Activated naive CD4-positive, alpha-beta T cell (primary cell): ENCODE results near the gene SCGN.

Experiments used
- DNase-seq, 4 experiments: peaks; one replicate each; lab custom pipeline; 2025; lab: John Stamatoyannopoulos, UW

The SCGN gene

DNA sequence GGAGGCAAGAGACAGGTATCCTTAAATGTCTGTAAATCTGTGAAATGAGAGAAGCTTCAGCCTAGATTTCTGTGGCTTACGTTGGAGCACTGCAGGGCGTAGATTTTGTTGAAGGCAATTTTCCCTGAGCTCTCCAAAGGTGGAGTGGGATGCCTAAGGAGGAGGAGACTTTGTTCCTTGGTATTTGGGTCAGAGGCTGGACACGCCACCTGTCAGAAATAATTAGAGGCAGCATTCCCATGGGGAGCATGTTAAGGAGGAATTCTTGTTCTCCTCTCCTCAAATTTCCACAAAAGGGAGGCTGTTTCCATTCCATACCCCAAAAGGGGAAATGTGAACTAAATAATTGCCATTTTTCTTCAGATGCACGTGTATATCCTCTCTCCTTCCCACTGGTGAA lies 11.1 kb upstream of the SCGN start:
- no peak for DNase-seq

DNA sequence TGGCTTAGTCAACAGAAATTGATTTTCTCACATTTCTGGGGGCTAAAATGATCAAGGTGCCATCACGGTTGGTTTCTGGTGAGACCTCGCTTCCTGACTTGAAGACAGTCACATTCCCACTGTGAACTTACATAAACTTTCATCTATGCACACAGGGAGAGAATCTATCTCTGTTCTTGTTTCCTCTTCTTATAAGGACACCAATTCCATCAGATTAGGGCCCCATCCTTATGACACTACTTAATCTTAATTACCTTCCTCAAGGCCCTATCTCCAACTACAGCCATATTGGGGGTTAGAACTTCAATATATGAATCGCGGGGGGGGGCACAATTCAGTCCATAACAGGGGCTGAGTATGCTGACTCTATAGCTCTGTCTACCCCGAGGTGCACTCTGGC lies 10.6 kb upstream of the SCGN start:
- DNase-seq = no peak

DNA sequence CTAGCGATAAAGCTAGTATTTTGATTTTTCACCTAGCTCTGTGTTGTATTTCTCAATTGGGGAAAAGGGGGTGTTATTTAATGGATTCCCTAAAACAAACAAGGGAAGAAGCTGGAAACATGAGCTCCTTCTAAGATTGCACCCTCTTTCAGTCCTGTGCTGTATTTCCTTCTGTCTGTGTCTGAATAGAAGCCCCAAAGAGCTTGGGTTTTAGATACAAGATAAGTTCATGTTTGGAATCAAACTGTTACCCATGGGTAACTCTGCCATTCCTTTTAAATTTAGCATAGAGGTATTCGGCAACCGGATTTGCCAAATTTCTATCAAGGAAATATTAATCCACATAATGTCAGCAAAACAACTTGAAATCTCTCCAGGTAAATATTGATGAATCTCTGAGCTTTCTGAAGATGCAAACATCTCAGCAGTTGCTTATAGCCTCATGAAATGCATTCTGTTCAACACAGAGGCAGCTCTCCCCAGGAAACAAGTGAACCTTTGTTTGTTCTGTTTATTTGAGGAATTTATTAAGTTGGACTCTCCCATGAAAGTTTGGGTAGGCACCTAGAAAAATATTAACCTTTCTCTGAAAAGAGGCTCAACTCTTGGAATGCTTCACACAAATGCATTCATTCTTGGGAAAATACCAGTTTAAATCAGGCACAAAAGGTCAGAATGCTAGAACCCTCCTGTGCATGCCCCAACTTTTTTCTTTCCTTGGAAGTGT lies 9.9 kb upstream of the SCGN start:
- no peak for DNase-seq

DNA sequence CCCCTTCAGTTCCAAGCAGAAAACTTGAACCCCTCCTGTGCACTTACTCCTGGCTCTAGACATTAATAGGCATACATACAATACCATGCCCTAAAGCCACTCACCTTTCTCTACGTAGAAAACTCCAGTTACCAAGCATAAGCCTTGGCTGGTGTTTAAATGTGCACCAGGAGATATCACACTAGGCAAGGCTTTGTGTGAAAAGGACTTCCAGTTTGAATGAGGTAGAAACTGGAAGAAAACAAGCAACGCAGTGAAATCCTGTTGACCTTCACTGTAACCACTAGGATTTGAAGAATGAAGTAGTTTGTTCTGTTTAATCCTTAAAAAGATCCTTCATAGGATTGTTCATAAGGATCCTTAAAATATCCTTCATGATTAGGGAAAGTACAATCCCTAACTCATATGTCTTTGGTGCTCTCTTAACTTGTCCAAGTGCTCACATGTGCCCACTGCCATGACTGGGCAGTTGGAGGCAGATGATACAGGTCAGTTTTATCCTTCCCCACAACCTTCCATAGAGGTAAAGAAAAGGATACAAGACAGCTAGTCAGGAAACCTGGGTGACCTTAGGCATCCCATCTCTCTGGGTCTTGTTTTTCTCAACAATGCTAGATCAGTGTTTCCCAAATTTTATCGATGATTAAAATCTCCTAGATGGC lies 9.2 kb upstream of the SCGN start:
- DNase-seq = no peak

DNA sequence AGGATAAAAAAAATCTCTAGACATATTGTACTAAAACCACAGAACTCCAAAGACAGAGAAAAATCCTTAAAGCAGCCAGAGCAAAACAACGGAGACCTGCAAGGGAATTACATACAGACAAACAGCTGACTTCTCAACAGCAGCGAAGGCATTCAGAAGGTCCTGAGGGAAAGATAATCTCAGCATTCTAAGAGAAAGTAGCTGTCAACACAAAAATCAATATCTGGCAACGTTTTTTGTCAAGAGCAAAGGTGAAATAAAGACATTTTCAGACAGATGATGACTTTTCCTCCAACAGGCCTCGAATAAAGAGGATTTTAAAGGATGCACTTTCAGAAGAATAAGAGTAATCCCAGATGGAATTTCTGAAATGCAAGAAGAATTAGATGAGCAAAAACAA lies 6.1 kb upstream of the SCGN start:
- no peak for DNase-seq

DNA sequence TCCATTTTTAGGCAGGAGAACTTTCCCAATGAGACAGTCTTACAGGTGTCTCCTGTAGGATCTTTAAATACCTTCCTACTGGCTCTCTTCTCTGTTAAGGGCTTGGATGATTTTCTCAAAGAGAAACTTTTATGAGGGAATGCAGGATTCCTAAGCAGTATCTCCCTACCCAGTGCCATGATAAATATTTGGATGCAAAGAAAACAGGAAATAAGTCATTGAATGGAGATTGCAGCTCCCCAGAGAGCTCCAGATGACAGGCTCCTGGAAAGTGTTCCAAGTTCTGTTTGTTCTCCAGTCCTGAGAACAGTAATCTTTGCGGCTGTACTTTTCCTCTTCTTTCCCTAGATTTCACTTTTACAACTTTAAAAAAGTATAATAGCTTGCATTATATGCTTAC lies 2.4 kb upstream of the SCGN start:
- no peak for DNase-seq

DNA sequence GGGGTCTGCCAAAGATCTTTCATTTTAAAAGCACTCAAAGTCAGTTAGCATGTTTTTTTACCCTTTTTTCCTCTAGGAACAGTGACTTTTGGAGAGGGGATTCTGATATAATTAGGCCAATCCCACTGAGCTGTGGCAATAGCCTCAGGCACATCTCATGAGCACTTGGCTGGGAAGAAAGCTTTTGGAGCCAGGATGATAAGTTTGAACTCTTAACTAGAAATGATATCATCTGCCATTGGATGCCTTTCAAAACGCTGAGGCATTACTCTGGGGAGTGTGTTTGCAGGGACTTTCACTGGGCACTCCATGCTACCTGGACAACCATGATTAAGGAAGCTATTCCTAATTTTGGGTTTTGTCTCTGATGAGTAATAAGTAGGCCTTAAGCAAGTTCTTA lies 3.7 kb downstream of the SCGN start:
- no peak for DNase-seq

DNA sequence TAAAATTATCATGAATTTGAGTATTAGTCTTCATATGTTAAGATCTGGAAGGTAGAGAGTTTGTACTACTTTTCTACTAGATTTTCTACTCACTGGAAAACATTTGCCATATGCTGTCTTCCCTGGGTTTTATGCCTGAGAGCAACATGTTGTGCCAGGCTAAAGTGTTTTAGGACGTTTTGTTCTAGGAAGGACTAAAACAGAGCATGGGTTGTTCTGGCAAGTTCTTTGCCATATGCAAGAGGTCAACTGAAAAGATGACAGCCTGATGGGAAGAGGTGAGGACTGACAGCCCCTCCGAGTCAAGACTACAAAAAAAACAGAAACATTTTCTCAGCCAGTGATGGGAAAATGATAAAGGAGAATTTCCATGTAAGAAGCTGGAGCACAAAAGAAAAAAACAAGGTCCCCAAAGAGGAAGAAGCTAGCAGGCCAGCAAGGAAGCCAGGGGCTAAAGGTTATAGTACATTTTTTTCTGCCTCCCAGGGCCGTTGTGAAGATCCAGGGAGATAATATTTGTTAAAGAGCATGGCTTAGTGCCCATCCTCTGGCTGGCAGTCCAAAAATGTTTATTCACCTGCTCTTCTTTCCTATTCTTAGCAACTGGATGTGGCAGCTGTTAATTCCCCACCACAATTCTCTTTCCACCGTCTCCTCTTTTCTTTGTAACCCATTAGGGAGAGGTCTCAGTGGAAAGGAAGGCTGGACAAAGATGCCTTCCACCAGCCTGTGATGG lies 7.8 kb downstream of the SCGN start:
- DNase-seq = no peak

DNA sequence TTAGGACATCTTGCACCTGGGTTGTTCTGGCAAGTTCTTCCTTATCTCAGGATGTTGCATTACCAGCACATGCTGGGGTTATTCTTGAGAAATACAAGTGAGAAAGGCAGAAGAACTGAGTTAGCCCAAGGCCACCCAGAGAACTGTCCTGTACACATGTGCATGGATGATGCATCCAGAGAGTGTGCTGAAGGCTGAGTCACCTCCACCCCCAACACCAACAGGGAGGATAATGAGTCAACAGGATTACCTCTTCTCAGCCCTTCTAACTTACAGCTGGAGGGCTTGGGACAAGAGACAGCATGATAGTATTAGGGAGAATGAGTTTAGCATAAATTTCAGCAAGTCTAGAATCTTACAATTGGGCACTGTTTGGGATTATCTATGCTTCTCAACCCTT lies 8.5 kb downstream of the SCGN start:
- no peak for DNase-seq

DNA sequence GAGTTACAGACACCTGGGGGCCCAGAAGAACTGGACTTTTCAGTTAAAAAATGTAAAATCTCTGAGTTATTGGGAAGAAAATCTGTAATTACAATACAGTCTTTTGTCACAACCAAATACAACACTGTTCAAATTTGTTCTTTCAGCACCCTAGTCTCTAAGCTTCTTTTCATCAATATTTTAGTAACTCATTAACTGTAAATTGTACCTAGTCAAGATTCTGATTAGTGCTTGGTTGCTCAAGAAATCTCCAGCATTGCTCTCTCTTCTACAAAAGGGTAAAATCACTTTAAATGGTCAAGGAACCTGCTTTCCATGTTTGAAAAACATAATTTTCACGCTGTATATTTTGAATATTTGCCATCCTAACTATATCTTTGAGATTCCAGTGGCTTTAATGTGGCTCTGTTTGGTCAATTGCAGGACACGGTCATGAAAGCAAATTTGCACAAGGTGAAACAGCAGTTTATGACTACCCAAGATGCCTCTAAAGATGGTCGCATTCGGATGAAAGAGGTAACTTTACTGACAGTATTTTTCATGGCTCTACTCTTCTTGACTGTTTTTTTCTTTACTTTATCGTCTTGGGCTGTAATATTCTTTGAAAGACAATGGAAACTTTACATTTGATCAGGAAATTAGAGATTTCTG lies 9.2 kb downstream of the SCGN start:
- DNase-seq = no peak

DNA sequence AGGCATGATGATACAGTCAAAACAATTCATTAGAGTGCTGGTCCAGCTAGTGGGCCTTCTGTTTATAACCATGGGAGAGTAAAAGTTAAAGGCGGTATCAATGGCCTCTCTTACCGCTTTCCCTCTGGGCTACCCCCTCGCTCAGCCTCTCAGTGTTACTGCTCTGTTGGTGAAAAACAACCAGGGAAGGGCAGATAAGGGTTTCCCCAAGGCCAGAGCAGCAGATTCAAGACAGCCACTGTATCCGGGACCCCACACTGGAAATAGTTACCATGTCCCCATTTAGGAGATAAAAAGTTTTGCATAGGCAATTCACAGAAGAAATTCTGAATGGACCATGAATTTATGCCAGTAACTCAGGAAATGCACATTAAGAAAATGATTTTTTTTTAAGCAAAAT lies 13.4 kb downstream of the SCGN start:
- DNase-seq = no peak

DNA sequence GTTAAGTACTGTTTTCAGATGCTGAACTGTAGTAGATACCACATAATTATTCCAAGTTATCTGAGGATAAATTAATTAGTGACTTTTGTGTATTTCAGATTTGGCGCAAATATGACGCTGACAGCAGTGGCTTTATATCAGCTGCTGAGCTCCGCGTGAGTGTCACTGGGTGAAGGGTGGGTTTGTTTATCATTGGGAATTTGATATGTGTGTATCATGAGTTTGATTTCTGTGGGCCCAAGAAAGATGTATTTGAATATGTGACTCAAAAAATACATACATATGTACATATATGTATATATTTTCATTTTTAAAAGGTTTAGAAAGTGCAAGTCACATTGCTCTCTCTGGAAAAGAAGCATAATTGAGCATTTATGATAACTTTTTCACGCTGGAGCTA lies 17.4 kb downstream of the SCGN start:
- no peak for DNase-seq

DNA sequence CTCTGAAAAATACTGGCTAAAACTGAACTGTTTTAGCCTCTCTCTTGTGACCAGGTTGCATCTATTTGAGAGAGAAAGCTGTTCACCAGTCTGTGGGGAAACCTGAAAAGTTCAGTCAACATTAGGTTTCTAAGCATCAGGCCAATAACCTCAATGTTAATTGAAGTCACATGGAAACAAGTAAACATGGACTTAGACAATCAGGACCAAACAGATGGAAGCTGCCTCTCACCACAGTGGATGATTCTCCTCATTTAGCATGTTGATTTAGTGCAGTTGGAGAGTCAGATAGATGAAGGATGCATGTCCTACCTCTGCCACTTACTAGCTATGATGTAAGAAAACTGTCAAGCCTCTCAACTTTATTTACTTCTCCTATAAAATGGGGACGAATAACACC lies 18.2 kb downstream of the SCGN start:
- no peak for DNase-seq

DNA sequence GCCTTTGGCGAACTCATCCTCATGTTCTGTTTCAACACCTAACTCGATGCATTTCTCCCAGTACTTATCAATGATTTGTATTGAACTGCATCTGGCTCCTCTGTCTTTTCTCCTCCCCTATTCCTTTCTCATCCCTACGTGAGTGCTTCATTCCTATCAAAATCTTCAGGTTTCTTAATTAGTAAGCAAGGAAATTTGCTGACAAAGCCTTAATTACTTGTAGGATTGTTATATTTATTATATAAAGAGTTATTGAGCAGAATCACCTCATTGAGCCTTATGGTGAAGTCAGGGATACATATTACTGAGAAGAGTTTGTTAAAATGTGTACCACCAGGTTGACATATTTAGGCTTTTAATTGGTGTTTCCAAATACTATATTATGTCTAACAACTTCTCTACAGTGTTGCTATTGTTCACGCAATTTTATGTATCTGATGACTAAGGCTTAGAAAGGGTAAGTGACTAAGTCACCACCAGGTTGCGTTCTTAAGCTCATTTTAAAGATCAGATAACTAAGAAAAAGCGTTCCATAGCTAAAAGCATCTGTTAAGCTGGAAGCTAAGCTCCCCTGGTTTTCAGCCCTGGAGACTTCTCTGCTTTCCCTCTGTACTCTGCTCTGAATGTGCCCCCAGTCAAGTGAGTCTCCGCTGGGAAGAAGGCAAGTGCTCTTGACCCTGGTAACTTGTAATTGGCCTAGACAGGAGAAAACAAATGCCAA lies 18.9 kb downstream of the SCGN start:
- no peak for DNase-seq

DNA sequence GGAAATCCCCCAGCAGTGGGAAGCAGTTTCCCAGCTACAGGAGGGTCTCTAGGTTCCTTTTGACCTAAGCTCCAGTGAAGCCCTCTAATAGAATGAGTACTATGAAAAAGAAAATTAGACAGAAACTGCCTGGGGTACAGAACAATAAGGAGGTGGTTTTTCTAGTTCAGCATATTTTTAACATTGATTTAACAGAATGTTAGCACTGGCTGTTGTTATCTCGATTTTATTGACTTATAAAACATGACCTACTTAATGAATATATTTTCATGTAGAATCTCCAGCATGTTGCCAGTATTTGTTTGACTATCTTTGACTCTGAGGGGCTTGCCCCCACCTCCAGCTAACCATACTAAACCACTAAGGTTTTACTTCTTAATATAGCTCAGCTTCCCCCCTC lies 19.6 kb downstream of the SCGN start:
- DNase-seq = no peak

DNA sequence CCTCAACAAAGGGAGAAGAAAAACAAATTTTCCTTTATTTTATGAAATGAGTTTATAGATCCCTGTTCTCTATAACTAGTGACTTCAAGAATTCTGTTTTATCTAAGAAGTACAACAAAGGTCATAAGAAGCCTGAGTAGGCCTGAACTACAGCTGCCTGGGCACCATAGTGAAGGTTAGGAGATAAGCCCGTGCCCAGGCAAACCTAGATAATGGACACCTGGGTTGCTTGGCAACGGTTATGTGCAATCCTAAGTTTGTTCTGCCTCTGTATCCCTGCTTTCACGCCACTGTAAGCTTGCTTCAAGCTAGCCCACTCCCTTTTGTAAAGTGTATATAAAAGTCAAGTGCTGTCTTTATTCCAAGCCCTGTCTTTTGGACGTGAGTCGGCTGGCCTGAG lies 23.2 kb downstream of the SCGN start:
- DNase-seq = no peak

DNA sequence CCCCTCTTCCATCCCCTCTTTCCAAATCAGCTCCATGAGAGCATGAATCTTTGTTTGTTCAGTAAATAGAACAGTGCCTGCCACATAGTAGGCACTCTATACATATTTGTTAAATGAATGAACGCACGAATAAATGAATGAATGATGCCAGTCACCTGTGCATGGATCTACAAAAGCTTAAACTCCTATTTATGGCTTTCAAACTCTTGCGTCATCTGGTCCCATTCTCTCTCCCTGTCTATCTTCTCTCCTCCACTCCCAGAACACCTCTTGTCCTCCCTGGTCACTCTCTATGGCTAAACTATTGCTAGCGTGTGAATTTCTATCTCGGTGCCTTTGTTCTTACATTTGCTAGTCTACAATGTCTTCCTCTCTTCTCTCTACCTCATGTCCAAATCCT lies 24.8 kb downstream of the SCGN start:
- no peak for DNase-seq

DNA sequence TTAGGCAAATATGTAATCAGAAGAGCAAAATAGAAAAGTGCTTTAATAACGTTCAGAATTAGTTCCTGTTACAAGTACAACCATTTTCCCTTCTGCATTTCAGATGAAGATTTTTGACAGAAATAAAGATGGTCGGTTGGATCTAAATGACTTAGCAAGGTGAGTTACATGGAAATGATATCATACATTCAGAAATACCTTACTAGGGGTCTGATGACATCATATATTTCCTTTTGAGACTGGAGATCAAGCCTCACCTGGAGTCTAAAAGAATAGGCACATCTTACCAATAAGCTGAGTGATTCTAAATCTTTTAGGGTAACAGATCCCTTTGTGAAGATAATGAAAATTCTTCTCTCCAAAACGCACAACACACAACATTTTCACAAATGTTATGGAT lies 29.8 kb downstream of the SCGN start:
- DNase-seq = no peak

DNA sequence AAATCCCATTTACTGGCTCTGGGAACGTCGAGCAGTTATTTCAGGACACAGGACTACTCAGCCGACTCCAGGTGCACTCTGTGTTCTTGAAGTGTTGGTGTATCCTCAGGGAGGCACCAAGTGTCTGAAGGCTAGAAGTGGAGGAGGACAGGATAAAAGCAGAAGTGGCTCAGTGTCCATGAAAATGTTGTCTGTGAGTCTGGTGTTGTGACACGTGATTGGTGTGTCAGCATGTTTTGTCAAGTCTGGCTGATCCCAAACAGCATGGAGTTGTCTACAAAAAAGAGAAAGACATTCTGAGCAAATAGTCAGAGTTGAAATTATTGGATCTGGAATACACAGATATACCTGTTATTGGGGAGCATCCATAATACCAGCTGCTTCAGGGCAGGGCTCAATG lies 30.3 kb downstream of the SCGN start:
- DNase-seq = no peak

DNA sequence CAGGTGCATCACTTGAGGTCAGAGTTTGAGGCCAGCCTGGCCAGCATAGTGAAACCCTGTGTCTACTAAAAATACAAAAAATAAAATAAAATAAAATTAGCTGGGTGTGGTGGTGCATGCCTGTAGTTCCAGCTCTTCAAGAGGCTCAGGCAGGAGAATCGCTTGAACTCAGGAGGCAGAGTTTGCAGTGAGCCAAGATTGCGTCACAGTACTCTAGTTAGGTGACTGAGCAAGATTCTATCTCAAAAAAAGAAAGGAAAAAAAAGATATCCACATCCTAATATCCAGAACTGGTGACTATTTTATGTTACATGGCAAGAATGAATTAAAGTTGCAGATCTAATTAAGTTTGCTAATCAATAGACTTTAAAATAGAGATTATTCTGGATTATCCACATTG lies 32.5 kb downstream of the SCGN start:
- no peak for DNase-seq

DNA sequence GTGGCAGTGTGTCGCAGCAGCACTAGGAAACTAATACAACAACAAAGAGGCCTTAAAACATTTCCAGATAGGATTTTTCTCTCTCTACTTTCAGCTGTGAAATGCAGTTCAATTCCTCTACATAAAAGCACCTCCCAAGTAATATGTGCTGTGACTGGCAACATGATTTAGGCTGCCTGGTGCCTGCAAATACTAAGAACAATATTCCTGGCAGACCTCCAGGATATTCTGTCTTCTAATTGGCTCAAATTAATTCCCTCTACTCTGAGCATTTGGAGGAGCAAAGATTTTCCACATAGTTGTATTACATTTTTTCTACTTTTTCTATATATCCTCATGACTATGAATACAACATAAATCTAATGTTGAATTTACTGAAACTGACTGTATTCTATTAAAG lies 33.2 kb downstream of the SCGN start:
- DNase-seq = no peak

DNA sequence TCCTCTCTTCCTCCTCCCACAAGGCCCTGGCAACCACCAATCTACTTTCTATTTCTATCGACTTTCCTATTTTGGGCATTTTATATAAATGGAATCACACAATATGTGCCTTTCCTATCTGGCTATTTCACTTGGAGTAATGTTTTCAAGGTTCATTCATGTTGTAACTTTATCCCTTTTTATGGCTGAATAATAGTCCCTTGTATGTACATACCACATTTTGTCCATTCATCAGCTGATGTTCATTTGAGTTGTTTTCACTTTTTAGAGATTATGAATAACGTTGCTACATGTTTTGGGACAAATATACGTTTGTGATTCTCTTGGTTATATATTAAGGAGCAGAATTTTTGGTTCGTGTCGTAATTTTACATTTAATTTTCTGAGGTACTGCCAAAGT lies 33.9 kb downstream of the SCGN start:
- DNase-seq = no peak
